Mesenchymal stem cell (in vitro differentiated cells and primary cell): ENCODE measurements around the gene SCFD2.

Experiments used
- DNase-seq: peaks from one replicate; pipeline ENCODE4 v3.0.0-alpha.2; 2013
- H2AFZ ChIP-seq: one replicate; pipeline ENCODE4 v1.6.1; 2013; ENCODE audit warnings: low read depth, mild to moderate bottlenecking, control low read depth, inconsistent platforms, low read length, moderate library complexity
- H2AK5ac ChIP-seq: 2 replicates; pipeline ENCODE4 v1.6.1; 2013; ENCODE audit warnings: low read length, moderate library complexity, mild to moderate bottlenecking, inconsistent platforms; ENCODE audit not compliant: severe bottlenecking
- H2BK120ac ChIP-seq: one replicate; pipeline ENCODE4 v1.6.1; 2013; ENCODE audit warnings: low read depth, mild to moderate bottlenecking, inconsistent platforms, low read length, moderate library complexity
- H2BK12ac ChIP-seq, 2 experiments: one replicate each; pipeline ENCODE4 v1.6.1; 2013; ENCODE audit warnings: inconsistent platforms in 2 of 2, low read length in 2 of 2, mild to moderate bottlenecking in 2 of 2, moderate library complexity in 2 of 2, control low read depth in 1 of 2
- H2BK15ac ChIP-seq: one replicate; pipeline ENCODE4 v1.6.1; 2013; ENCODE audit warnings: mild to moderate bottlenecking, low read depth, inconsistent platforms; ENCODE audit not compliant: poor library complexity, severe bottlenecking
- H2BK5ac ChIP-seq: 2 replicates; pipeline ENCODE4 v1.6.1; 2013; ENCODE audit warnings: low read depth, mild to moderate bottlenecking, low read length, control low read depth, inconsistent platforms; ENCODE audit not compliant: poor library complexity, severe bottlenecking
- H3K14ac ChIP-seq, 2 experiments: one replicate each; pipeline ENCODE4 v1.6.1; 2013; ENCODE audit warnings: inconsistent platforms in 2 of 2, low read length in 2 of 2, control low read depth in 1 of 2, mild to moderate bottlenecking in 1 of 2, moderate library complexity in 1 of 2
- H3K18ac ChIP-seq, 2 experiments: one replicate each; pipeline ENCODE4 v1.6.1; 2013; ENCODE audit warnings: inconsistent platforms in 2 of 2, low read length in 2 of 2, control low read depth in 1 of 2, low read depth in 1 of 2, mild to moderate bottlenecking in 1 of 2
- H3K23ac ChIP-seq, 2 experiments: one replicate each; pipeline ENCODE4 v1.6.1; 2013; ENCODE audit warnings: inconsistent platforms in 2 of 2, low read length in 2 of 2, mild to moderate bottlenecking in 2 of 2, moderate library complexity in 2 of 2, control low read depth in 1 of 2
- H3K27ac ChIP-seq: 2 replicates; pipeline ENCODE4 v1.5.1; 2013; ENCODE audit warnings: mild to moderate bottlenecking, moderate library complexity, low read length, control low read depth, inconsistent platforms; ENCODE audit not compliant: poor library complexity, severe bottlenecking
- H3K27me3 ChIP-seq, 2 experiments: 2 replicates each; pipeline versions ENCODE4 v1.6.1 to v1.7.0; 2013; ENCODE audit warnings: low read length in 2 of 2, mild to moderate bottlenecking in 2 of 2, moderate library complexity in 2 of 2, control low read depth in 1 of 2, inconsistent platforms in 1 of 2; ENCODE audit not compliant: control insufficient read depth in 1 of 2, insufficient read depth in 1 of 2
- H3K36me3 ChIP-seq, 2 experiments: 2 replicates each; pipeline versions ENCODE4 v1.6.1 to v1.7.0; 2013; ENCODE audit warnings: low read length in 2 of 2, control low read depth in 1 of 2, inconsistent platforms in 1 of 2, low read depth in 1 of 2, mild to moderate bottlenecking in 1 of 2; ENCODE audit not compliant: insufficient read depth in 2 of 2, control insufficient read depth in 1 of 2
- H3K4ac ChIP-seq, 2 experiments: one replicate each; pipeline ENCODE4 v1.6.1; 2013; ENCODE audit warnings: inconsistent platforms in 2 of 2, low read length in 2 of 2, mild to moderate bottlenecking in 2 of 2, moderate library complexity in 2 of 2, control low read depth in 1 of 2, low read depth in 1 of 2
- H3K4me1 ChIP-seq: 2 replicates; pipeline ENCODE4 v1.6.1; 2013; ENCODE audit warnings: low read depth, low read length, control low read depth; ENCODE audit not compliant: control insufficient read depth, insufficient read depth
- H3K4me2 ChIP-seq: 2 replicates; pipeline ENCODE4 v1.6.1; 2013; ENCODE audit warnings: low read length, mild to moderate bottlenecking, inconsistent platforms; ENCODE audit not compliant: poor library complexity, severe bottlenecking
- H3K4me3 ChIP-seq, 2 experiments: 2 replicates each; pipeline versions ENCODE4 v1.5.1 to v1.7.0; 2013; ENCODE audit warnings: low read length in 2 of 2, mild to moderate bottlenecking in 2 of 2, control low read depth in 1 of 2, low read depth in 1 of 2; ENCODE audit not compliant: insufficient read depth in 1 of 2
- H3K79me1 ChIP-seq: replicated peaks from 2 replicates; pipeline ENCODE4 v1.6.1; 2013; ENCODE audit warnings: mild to moderate bottlenecking, control low read depth, low read length, inconsistent platforms; ENCODE audit not compliant: poor library complexity, severe bottlenecking
- H3K9ac ChIP-seq: 2 replicates; pipeline ENCODE4 v1.7.0; 2013; ENCODE audit warnings: mild to moderate bottlenecking, low read length, moderate library complexity
- H3K9me3 ChIP-seq: 2 replicates; pipeline ENCODE4 v1.7.0; 2013; ENCODE audit warnings: mild to moderate bottlenecking, low read length; ENCODE audit not compliant: control insufficient read depth
- H4K8ac ChIP-seq: one replicate; pipeline ENCODE4 v1.6.1; 2013; ENCODE audit warnings: inconsistent platforms, mild to moderate bottlenecking, low read length, moderate library complexity
- H4K91ac ChIP-seq: one replicate; pipeline ENCODE4 v1.6.1; 2013; ENCODE audit warnings: mild to moderate bottlenecking, low read length, inconsistent platforms
- WGBS: methylation state at CpG from one replicate; pipeline ENCODE4 v1.1.7; 2013; ENCODE audit warnings: mixed read lengths; 5-methylcytosine and 5-hydroxymethylcytosine counted together

Gene SCFD2

DNA sequence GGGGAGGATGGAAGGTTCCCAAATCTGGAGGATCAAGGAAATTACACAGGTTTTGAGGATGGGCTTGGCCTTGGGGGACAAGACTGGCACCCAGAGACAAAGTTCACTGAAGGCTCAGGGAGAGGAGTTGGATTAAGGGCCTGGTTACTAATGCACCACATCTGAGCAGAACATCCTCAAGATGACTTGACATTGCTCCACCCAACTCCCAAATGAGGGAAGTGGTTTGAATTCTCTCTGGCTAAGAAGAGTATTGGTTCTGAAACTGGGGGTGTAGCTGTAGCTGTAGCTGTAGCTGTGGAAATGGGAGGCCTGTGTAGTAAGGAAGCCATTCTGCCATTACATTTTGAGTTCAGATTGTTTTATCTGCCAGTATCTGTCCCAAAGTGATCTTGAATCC is 374.4 kb downstream of the SCFD2 start:
- H3K4me2 ChIP-seq, result no peak overlapping the region
- H3K27me3 ChIP-seq, result no peaks in the 10 kb centered on the region
- no peak for DNase-seq
- H2BK5ac ChIP-seq, result no peak overlapping the region
- H3K4ac ChIP-seq, result no peak overlapping the region
- no peaks in the 10 kb centered on the region for H3K9me3 ChIP-seq
- no peak overlapping the region for H4K8ac ChIP-seq
- peaks cover 4% of the 10 kb centered on the region for H3K4me1 ChIP-seq
- H3K9ac ChIP-seq, result no peak overlapping the region
- no peaks in the 10 kb centered on the region for H3K79me1 ChIP-seq
- H2AFZ ChIP-seq, result no peak overlapping the region
- H2AK5ac ChIP-seq, result no peak overlapping the region
- no peak overlapping the region for H3K18ac ChIP-seq
- H3K36me3 ChIP-seq, result no peaks in the 10 kb centered on the region
- no peak overlapping the region for H3K14ac ChIP-seq
- no peak overlapping the region for H3K27ac ChIP-seq
- no peak overlapping the region for H3K23ac ChIP-seq
- H2BK120ac ChIP-seq, result no peak overlapping the region
- no peak overlapping the region for H3K4me3 ChIP-seq
- H2BK15ac ChIP-seq, result no peak overlapping the region
- no peak overlapping the region for H2BK12ac ChIP-seq
- H4K91ac ChIP-seq, result no peak overlapping the region

DNA sequence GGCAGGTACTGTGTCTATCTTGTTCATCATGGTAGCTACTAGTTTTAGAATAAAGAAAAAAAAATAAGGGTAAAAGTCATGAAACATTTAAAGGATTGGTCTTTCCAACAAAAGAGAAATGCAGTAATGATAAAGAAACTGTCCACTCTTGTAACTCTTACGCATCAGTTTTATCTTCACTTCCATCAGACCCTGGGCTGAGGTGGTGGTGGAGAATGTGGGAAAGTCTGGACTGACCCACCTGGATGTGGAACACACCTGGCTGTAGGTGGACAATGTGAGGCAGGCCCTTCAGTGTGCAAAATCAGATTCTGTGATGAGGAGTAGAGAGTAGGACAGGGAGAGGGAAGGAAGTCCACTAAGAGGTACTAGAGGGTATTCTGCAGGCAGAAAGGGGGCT is 375.2 kb downstream of the SCFD2 start:
- Histone ChIP-seq H3K36me3 (no peaks in the 10 kb centered on the region), H2BK12ac (no peak overlapping the region), H3K4me2 (no peak overlapping the region), H3K27ac (no peak overlapping the region), H2AFZ (no peak overlapping the region), H3K9me3 (no peaks in the 10 kb centered on the region), H2AK5ac (no peak overlapping the region), H3K4me3 (no peak overlapping the region), H3K9ac (no peak overlapping the region), H2BK120ac (no peak overlapping the region), H2BK5ac (no peak overlapping the region), H4K91ac (no peak overlapping the region), H3K18ac (no peak overlapping the region), H3K14ac (no peak overlapping the region), H3K4ac (no peak overlapping the region), H3K23ac (no peak overlapping the region), H3K27me3 (no peaks in the 10 kb centered on the region), H4K8ac (no peak overlapping the region), H2BK15ac (no peak overlapping the region), H3K79me1 (no peaks in the 10 kb centered on the region), H3K4me1 (peaks cover 2% of the 10 kb centered on the region)
- no peak for DNase-seq
- WGBS, result no CpG with 5 or more reads among the region's 1 CpG

DNA sequence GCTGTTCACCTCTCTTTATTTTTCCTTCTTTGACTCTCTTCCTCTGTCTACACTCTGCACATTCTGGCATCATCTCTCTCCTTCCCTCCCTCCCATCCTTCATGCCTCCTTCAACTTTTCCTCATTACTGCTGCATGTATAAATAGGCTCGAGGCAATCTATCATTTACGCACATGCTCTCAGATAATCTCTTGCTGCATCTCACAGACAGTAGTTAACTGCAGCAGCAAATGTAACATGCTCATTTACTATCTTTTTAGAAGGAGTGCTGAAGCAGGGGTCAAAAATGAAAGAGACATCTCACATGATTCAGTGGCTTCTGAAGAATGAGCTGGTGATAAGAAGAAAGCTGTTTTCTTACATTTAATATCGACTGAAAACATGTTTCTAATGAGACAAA is 376.0 kb downstream of the SCFD2 start:
- peak; percentile 33 for DNase-seq
- no peak overlapping the region for H4K8ac ChIP-seq
- peaks cover 2% of the 10 kb centered on the region for H3K4me1 ChIP-seq
- H3K4me2 ChIP-seq, result no peak overlapping the region
- no peak overlapping the region for H4K91ac ChIP-seq
- no peak overlapping the region for H2AFZ ChIP-seq
- no peak overlapping the region for H3K9ac ChIP-seq
- 57% methylated on average over 2 of the region's 3 CpGs for WGBS
- no peak overlapping the region for H2BK5ac ChIP-seq
- H3K36me3 ChIP-seq, result no peaks in the 10 kb centered on the region
- no peak overlapping the region for H2BK120ac ChIP-seq
- H3K4me3 ChIP-seq, result no peak overlapping the region
- no peak overlapping the region for H3K23ac ChIP-seq
- H2BK12ac ChIP-seq, result no peak overlapping the region
- no peak overlapping the region for H3K18ac ChIP-seq
- H3K4ac ChIP-seq, result no peak overlapping the region
- H2AK5ac ChIP-seq, result no peak overlapping the region
- H3K14ac ChIP-seq, result no peak overlapping the region
- no peaks in the 10 kb centered on the region for H3K79me1 ChIP-seq
- H3K27me3 ChIP-seq, result no peaks in the 10 kb centered on the region
- H2BK15ac ChIP-seq, result no peak overlapping the region
- no peak overlapping the region for H3K27ac ChIP-seq
- H3K9me3 ChIP-seq, result no peaks in the 10 kb centered on the region

DNA sequence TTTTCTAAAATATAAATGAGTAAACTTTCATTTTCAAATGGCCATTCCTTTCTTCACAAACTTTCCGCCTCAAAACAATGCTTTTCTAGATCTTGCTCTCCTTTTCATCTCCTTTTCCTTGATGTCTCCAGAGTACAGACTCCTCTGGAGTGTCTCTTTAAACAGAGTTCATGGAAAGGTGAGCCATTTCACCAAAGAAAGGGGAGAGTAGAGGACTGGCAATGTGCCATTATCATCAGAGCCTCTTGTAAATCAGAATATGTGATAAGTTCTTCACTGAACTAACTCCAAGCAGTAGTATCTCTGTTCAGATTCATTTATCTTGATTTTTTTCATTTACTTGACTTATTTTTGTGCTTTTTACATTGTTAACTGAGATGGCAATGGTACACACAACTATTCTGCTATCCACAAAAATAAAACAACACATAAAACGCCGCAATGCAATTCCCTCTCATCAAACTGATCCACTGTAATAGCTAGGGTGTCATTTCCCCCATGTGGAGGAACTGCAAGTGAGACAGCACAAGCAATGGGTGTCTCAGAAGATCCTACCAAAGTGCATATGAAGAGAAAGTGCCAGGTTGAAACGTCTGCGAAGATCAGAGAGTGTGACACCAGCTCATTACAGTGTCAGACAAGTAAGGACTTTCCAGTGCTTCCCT is 378.3 kb downstream of the SCFD2 start:
- no peak overlapping the region for H3K14ac ChIP-seq
- 90% methylated on average over 5 of the region's 5 CpGs for WGBS
- H3K4me1 ChIP-seq, result no peaks in the 10 kb centered on the region
- no peak overlapping the region for H4K91ac ChIP-seq
- H3K23ac ChIP-seq, result no peak overlapping the region
- no peak overlapping the region for H2BK12ac ChIP-seq
- no peak overlapping the region for H2AFZ ChIP-seq
- no peaks in the 10 kb centered on the region for H3K79me1 ChIP-seq
- peak overlapping the region in 1 of 2 experiments; percentile 38 for H3K18ac ChIP-seq
- H3K9ac ChIP-seq, result no peak overlapping the region
- no peak overlapping the region for H2BK15ac ChIP-seq
- no peak overlapping the region for H2BK120ac ChIP-seq
- no peak for DNase-seq
- H3K4ac ChIP-seq, result no peak overlapping the region
- H3K27ac ChIP-seq, result no peak overlapping the region
- H3K27me3 ChIP-seq, result no peaks in the 10 kb centered on the region
- no peaks in the 10 kb centered on the region for H3K9me3 ChIP-seq
- no peaks in the 10 kb centered on the region for H3K36me3 ChIP-seq
- H4K8ac ChIP-seq, result no peak overlapping the region
- H3K4me2 ChIP-seq, result no peak overlapping the region
- no peak overlapping the region for H3K4me3 ChIP-seq
- no peak overlapping the region for H2AK5ac ChIP-seq
- no peak overlapping the region for H2BK5ac ChIP-seq
